ENCODE data around the gene BTBD2. TPM values are rescaled to one million over a fixed set of nuclear protein-coding genes. Genes with fewer than 3 reads are reported as not detected.

Gene BTBD2
- total RNA-seq, 4 donors from 2014 or later = 57.8 to 114 (median 76.0) TPM

- no peaks in the 10 kb centered on the region for H3K9me3 ChIP-seq
- H3K4me1 ChIP-seq = no peaks in the 10 kb centered on the region
- no peak overlapping the region for H3K27ac ChIP-seq
- H3K4me3 ChIP-seq = no peak overlapping the region
- TF ChIP-seq POLR2A (IDR thresholded peaks at IDR 0.05) (no peak), CTCF (IDR thresholded peaks at IDR 0.05) (no peak)
- peaks cover 0 to 86% (median 0%) of the 10 kb centered on the region in 3 donors for H3K36me3 ChIP-seq
- no peak for DNase-seq
- H3K27me3 ChIP-seq = no peaks in the 10 kb centered on the region
These were observed 29.0 kb downstream of the BTBD2 start for GRCh38 chr19:1986357-1987162.

- Histone ChIP-seq H3K27ac (no peak overlapping the region), H3K9me3 (no peaks in the 10 kb centered on the region), H3K4me1 (no peaks in the 10 kb centered on the region), H3K36me3 (peaks cover 0 to 86% (median 0%) of the 10 kb centered on the region in 3 donors), H3K4me3 (no peak overlapping the region), H3K27me3 (no peaks in the 10 kb centered on the region)
- TF ChIP-seq POLR2A (IDR thresholded peaks at IDR 0.05) = no peak
- TF ChIP-seq CTCF (IDR thresholded peaks at IDR 0.05) = no peak
- no peak for DNase-seq
These were observed 29.7 kb downstream of the BTBD2 start for GRCh38 chr19:1985588-1986356.

GRCh38 chr19:1984357-1984756 is 31.2 kb downstream of the BTBD2 start:
- H3K9me3 ChIP-seq = no peaks in the 10 kb centered on the region
- H3K4me1 ChIP-seq = no peaks in the 10 kb centered on the region
- DNase-seq = no peak
- no peaks in the 10 kb centered on the region for H3K27me3 ChIP-seq
- peaks cover 0 to 86% (median 0%) of the 10 kb centered on the region in 3 donors for H3K36me3 ChIP-seq
- H3K27ac ChIP-seq = no peak overlapping the region
- TF ChIP-seq CTCF (IDR thresholded peaks at IDR 0.05) (no peak), POLR2A (IDR thresholded peaks at IDR 0.05) (no peak)
- no peak overlapping the region for H3K4me3 ChIP-seq

- Histone ChIP-seq H3K4me3 (no peak overlapping the region), H3K4me1 (no peaks in the 10 kb centered on the region), H3K27me3 (no peaks in the 10 kb centered on the region), H3K27ac (no peak overlapping the region), H3K9me3 (no peaks in the 10 kb centered on the region), H3K36me3 (peaks cover 0 to 78% (median 0%) of the 10 kb centered on the region in 3 donors)
- no peak for TF ChIP-seq POLR2A (IDR thresholded peaks at IDR 0.05)
- no peak for TF ChIP-seq CTCF (IDR thresholded peaks at IDR 0.05)
- no peak for DNase-seq
These were observed 34.3 kb downstream of the BTBD2 start for GRCh38 chr19:1981253-1981652.

GRCh38 chr19:1980809-1981181 is 34.7 kb downstream of the BTBD2 start:
- no peak overlapping the region for H3K4me3 ChIP-seq
- H3K27me3 ChIP-seq = no peaks in the 10 kb centered on the region
- TF ChIP-seq CTCF (IDR thresholded peaks at IDR 0.05) = no peak
- no peak for TF ChIP-seq POLR2A (IDR thresholded peaks at IDR 0.05)
- DNase-seq = no peak
- peaks cover 0 to 78% (median 0%) of the 10 kb centered on the region in 3 donors for H3K36me3 ChIP-seq
- H3K27ac ChIP-seq = no peak overlapping the region
- no peaks in the 10 kb centered on the region for H3K9me3 ChIP-seq
- H3K4me1 ChIP-seq = no peaks in the 10 kb centered on the region

All from Peyer's patch (tissue), 4 donors.